ENCODE results near the gene DLG3. TPM values are rescaled to one million over a fixed set of nuclear protein-coding genes. Genes with fewer than 3 reads are reported as not detected.

Gene DLG3
- polyA plus RNA-seq, 1 donor = 4.9 TPM

DNA sequence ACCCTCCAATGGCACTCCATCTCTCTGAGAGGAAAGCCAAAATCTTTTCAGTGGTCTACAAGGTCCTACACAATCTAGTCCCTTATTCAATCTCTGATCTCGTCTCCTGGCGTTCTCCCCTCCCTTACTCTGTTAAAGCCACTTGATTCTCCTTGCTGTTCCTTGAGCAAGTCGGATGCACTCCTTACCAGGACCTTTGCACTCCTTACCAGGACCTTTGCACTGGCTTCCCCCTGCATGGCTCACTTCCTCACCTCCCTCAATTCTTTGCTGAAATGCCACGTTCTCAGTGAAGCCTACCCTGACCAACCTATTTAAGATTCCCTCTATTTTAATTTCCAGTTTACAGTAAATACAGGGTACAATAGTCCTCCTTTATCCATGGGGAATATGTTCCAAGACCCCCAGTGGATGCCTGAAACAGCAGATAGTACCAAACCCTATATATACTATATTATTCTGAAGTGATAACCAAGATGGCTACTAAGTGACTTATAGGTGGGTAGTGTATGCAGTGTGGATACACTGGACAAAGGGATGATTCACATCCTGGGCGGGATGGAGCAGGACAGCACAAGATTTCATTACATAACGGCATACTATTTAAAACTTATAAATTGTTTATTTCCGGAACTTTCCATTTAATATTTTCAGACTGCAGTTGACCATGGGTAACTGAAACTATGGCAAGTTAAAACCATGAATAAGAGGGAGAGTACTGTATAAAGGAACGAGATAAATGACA lies 6.5 kb upstream of the DLG3 start:
- no peak for DNase-seq (ENCODE audit: low read depth)

DNA sequence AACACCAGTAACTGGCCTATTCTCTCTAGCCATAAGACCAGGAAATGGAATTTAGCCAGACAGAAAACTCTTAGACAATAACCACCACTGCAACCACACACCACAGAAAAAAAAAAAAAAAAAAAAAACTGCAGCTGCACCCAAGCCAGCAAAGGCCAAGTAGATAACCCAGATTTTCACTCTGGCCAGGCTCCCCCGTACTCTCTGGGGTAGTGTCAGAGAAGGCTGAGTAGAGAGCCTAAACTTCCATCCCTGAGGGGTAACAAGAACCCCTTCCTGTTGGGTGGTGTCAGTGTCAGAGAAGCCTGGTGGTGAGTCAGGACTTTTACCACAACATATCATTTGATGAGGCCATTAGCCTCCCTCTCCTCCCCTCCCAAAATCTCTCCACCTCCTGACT lies 5.6 kb upstream of the DLG3 start:
- no peak for DNase-seq (ENCODE audit: low read depth)

DNA sequence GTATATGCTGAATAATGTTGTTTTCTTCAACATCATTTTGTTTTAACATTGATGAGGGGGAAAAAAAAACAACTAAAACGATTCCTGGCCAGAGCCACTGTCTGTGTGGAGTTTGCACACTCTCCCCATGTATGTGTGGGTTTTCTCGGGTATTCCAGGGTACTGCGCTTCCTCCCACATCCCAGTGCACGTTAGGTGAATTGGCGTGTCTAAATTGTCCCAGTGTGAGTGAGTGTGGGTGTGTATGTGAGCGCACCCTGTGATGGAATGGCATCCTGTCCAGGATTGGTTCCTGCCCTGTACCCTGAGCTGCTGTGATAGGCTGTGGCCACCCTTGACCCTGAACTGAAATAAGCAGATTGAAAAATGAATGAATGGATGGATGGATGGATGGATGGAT lies 2.4 kb upstream of the DLG3 start:
- no peak for DNase-seq (ENCODE audit: low read depth)

- no peak for DNase-seq (ENCODE audit: low read depth)
Observed at GRCh38 chrX:70444946-70445656, 466 bp downstream of the DLG3 start.

DNA sequence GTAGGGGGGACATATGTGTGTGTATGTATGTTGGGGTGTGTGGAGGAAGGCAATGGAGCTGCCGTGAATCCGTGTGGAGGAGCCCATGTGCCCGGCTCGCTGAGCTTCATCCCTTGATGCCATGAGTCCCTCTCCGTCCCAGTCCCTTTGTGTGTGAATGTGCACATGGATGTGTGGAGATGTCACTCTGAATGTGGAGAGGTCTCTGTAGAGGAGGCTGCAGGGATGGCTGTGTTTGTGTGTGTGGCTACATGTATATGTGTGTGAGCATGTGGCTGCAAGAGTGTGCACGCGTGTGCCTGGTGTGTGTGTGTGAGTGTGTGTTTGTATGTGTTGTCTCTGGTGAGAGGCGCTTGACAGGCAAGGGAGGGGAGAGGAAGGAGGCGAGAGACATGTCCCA lies 1.3 kb downstream of the DLG3 start:
- no peak for DNase-seq (ENCODE audit: low read depth)

- no peak for DNase-seq (ENCODE audit: low read depth)
Observed at GRCh38 chrX:70446380-70447350, 2.0 kb downstream of the DLG3 start.

- no peak for DNase-seq (ENCODE audit: low read depth)
Observed at GRCh38 chrX:70449457-70449966, 4.9 kb downstream of the DLG3 start.

DNA sequence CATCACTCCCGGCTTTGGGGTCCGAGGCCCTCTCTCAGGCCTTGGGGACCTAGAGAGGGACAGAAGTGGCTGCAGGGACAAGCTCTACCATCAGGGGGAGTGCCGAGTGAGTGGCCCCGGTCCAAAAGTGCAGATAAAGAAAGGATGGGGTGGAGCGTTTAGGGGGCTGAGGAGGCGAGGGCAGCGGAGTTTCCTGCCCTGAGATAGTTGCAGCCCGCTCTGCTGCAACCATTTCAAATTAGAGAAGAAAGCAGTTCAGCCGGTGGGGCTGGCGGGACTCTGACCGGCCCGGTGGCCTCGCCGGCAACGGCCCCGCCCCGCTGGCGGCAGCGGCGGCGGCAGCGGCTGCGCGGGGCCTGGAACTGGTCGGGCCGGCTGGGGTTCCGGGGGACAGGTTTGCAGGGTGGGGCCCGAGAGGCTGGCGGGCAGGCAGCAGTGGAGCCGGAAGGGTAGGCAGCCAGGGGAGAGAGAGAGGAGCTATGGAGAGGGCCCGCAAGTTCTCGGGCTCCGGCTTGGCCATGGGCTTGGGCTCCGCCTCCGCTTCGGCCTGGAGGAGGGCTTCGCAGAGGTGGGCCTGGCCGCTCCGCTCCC lies 7.6 kb downstream of the DLG3 start:
- DNase-seq (ENCODE audit: low read depth) = no peak

DNA sequence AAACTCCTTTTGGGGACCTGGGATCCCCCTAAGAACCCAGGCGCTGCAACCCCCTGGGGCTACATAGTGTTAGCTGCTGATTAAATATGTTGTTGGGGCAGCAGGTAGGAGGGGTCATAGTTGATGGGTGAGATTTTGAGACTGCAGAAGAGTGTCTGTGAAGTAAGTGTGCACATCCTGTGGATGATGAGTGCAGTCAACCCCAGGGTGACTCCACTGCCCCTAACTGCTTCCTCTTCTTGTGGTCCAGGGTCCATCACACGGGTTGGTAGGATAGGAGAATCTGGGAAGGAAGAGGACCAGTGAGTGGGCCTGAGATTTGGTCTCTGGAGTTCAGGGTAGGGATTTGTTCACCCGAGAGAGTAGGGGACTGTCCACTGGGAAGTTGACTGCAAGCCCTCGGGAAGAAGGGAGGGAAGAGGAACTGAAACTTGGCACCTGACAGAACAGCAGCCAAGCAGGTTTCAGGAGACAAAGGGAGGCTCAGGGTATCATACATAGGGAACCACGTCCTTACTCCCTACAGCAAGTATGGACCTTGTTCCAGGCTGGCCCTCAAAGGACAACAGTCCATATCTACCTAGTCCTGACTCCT lies 8.5 kb downstream of the DLG3 start:
- DNase-seq (ENCODE audit: low read depth) = no peak

DNA sequence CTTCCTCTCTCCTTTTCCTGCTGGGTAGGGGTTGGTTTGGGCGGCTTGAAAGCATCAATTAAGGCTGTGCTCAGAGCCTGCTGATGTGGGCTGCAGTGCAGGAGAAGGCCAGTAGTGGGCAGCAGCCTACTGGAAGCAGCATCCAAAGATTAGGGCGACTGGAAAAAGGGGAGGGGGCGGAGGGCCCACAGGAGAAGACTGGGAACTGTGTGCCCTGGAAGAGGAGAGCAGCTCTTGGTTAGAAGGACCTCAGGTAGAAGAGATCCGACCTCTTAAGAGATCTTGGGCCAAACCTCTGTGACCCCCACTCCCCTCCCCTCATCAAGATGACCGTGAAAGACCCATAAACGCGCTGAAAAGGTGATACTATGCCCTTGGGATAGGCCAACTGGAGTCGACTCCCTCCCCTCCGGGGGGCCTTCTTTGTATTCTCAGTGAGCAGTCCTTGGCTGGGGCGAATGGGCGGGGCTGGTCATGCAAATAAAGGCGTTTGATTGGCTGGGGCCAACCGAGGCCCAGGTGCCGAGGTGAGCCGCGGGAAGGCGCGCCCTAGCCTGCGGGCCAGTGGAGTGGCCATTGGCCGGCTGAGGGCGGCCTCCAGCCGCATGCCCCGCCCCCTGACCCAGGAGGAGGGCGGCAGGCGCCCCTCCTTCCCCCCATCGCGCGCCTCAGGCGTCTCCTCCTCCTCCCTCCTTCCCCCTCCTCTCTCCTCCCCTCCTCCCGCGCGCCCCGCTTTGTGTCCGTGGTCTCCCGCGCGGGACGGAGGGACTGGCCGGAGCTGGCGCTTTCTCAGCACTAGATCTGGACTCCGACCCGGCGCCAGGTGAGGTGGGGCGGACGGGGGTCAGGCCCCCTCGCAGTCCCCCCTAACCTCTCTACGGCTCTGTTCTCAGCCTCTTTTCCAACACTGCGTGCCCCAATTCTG lies 10.1 kb downstream of the DLG3 start:
- no peak for DNase-seq (ENCODE audit: low read depth)

DNA sequence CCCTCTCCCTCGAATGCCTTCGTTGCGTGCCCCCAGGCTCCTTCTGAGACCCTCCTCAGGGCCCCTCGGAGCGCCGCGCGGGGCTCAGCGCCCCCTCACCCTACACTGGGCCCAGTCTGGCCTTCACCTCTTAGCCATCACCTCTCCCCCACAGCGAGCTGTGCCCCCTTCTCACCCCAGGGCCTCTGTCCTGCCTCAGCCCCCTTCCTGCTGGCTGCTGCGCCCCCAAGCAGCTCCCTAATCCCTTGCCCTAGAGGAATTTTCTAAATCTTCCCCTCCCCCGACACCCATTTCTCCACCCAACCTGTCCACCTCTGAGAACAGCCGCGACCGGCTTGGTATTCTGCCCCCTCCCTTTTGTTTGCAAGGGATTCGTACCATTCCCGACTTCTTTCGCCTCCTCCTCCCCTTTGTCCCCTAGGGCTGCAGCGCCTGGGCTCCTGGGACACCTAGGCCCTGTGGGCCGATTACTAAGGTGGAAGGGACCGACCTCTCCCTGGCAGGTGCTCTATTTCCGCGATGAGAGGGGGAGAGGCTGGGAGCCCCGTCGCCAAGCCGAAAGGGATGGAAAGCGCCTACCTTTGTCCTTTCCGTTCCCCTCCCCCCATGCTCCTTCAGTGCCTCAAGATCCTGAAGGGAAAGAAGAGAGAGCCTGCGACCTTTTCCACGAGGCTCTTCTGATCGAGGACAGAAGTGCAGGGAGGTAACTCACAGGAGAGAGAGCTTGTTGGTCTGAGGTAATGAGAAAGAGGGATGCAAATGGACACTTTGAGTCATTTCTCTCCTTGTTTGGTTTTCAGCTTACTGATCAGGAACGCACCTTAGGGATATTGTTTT lies 10.9 kb downstream of the DLG3 start:
- no peak for DNase-seq (ENCODE audit: low read depth)

GRCh38 chrX:70456256-70456655 lies 11.6 kb downstream of the DLG3 start:
- no peak for DNase-seq (ENCODE audit: low read depth)

GRCh38 chrX:70461026-70461425 lies 16.4 kb downstream of the DLG3 start:
- no peak for DNase-seq (ENCODE audit: low read depth)

- DNase-seq (ENCODE audit: low read depth) = no peak
Observed at GRCh38 chrX:70464051-70464450, 19.4 kb downstream of the DLG3 start.

DNA sequence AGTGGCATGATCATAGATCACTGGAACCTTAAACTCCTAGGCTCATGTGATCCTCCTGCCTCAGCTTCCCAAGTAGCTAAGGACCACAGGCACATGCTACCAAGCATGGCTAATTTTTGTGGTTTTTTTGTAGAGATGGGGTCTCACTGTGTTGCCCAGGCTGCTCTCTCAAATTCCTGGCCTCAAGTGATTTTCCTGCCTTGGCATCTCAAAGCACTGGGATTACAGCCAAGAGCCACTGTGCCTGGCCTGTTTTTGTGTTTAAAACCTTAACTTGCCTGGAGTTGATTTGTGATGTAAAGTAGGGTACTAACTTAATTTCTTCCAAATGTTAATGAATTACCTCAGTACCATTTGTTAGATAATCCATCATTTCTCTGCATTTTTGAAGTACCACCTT lies 22.3 kb downstream of the DLG3 start:
- DNase-seq (ENCODE audit: low read depth) = no peak

- DNase-seq (ENCODE audit: low read depth) = no peak
Observed at GRCh38 chrX:70468709-70469108, 24.1 kb downstream of the DLG3 start.

GRCh38 chrX:70470850-70471289 lies 26.2 kb downstream of the DLG3 start:
- no peak for DNase-seq (ENCODE audit: low read depth)

- no peak for DNase-seq (ENCODE audit: low read depth)
Observed at GRCh38 chrX:70476166-70476933, 31.7 kb downstream of the DLG3 start.

Data from forelimb muscle (tissue), 1 donor.